Panc1 (cell line): ENCODE measurements around the gene FAN1. TPM values are rescaled to one million over a fixed set of nuclear protein-coding genes. Genes with fewer than 3 reads are reported as not detected.

ENCODE experiments used
- ATAC-seq: fragments of 200-7000 bp; cut with Tn5 transposase; 2 replicates; pipeline ENCODE4 v1.9.1; 2020; ENCODE audit warnings: mild to moderate bottlenecking, moderate library complexity
- BruUV-seq: library from RNA; stranded (reverse); fragments of 400-500 nt; replicated peaks from 2 replicates; lab custom pipeline; 2021; lab: Mats Ljungman, UMichigan
- CTCF ChIA-PET: fragments of 300-600 bp; sonication (Branson Sonifier 250); formaldehyde crosslinking; loops from one replicate; lab custom pipeline; 2022; ENCODE audit warnings: antibody characterized with exemption; lab: Charles Lee
- POLR2A ChIA-PET: fragments of 300-600 bp; sonication (Branson Sonifier 250); formaldehyde crosslinking; loops from one replicate; lab custom pipeline; 2022; ENCODE audit warnings: antibody characterized with exemption; lab: Charles Lee
- DNase-seq: peaks from one replicate; pipeline ENCODE4 v3.0.0-alpha.2; 2010; ENCODE audit warnings: low read depth, low spot score
- H3K27ac ChIP-seq: 2 replicates; pipeline ENCODE4 v1.5.1; 2011; ENCODE audit warnings: mild to moderate bottlenecking, low read length, inconsistent platforms
- H3K27me3 ChIP-seq: fragments of 200-500 bp; sonication (Bioruptor generic); 2 replicates; pipeline ENCODE4 v1.6.0; 2014; ENCODE audit warnings: low read length, inconsistent platforms; ENCODE audit not compliant: control insufficient read depth, insufficient read depth
- H3K36me3 ChIP-seq: fragments of 200-500 bp; sonication (Bioruptor generic); 2 replicates; pipeline ENCODE4 v1.5.1; 2014; ENCODE audit warnings: inconsistent platforms, mild to moderate bottlenecking, low read length, moderate library complexity; ENCODE audit not compliant: control insufficient read depth, insufficient read depth
- H3K4me1 ChIP-seq: 2 replicates; pipeline ENCODE4 v1.5.1; 2011; ENCODE audit warnings: inconsistent platforms, mild to moderate bottlenecking, low read length, moderate library complexity; ENCODE audit not compliant: control insufficient read depth, insufficient read depth
- H3K4me3 ChIP-seq, 2 experiments: 2 replicates each; pipeline ENCODE4 v1.5.1; 2011 to 2012; ENCODE audit warnings: low read depth in 2 of 2, low read length in 2 of 2, mild to moderate bottlenecking in 2 of 2, inconsistent platforms in 1 of 2, moderate library complexity in 1 of 2
- H3K9me3 ChIP-seq: fragments of 200-500 bp; sonication (Bioruptor generic); 2 replicates; pipeline ENCODE4 v1.5.1; 2014; ENCODE audit warnings: low read depth, mild to moderate bottlenecking, inconsistent platforms, low read length, moderate library complexity; ENCODE audit not compliant: control insufficient read depth, insufficient read depth
- POLR2AphosphoS5 ChIP-seq: IDR thresholded peaks from 2 replicates; pipeline ENCODE4 v1.6.1; 2012; ENCODE audit warnings: mild to moderate bottlenecking, low read depth, low read length, moderate library complexity
- SIN3A ChIP-seq: IDR thresholded peaks from 2 replicates; pipeline ENCODE4 v1.6.1; 2012; ENCODE audit warnings: low read depth, mild to moderate bottlenecking, low read length, moderate library complexity, borderline replicate concordance; ENCODE audit not compliant: insufficient read depth
- TCF7L2 ChIP-seq: IDR thresholded peaks from 2 replicates; pipeline ENCODE4 v1.6.1; 2011; ENCODE audit warnings: mild to moderate bottlenecking, low read depth, low read length, inconsistent platforms
- in situ Hi-C: cut with HindIII; loops from 2 replicates; pipeline ENCODE4 v1.10.0; 2016; ENCODE audit warnings: low sequenced_read_pairs, low pct_unique_long_range_greater_than_20kb
- intact Hi-C: fragments of 100-400 bp; cut with micrococcal nuclease; formaldehyde crosslinking; loops from one replicate; pipeline ENCODE4 v1.10.0; 2022; ENCODE audit not compliant: unreplicated experiment
- total RNA-seq: library from RNA; stranded (reverse); gene quantifications from one replicate; pipeline ENCODE4 v1.2.1, GENCODE V29; 2021; ENCODE audit not compliant: unreplicated experiment
- TF ChIP-seq, protein P1 (sequence below): fragments of 450-650 bp; IDR thresholded peaks from 2 replicates; pipeline ENCODE4 v1.5.1; 2017; ENCODE audit warnings: mild to moderate bottlenecking
- TF ChIP-seq, protein P2 (sequence below), 2 experiments: IDR thresholded peaks; 2 replicates each; pipeline ENCODE4 v1.6.1; 2011 to 2012; ENCODE audit warnings: low read depth in 2 of 2, control low read depth in 1 of 2, low read length in 1 of 2, mild to moderate bottlenecking in 1 of 2, moderate library complexity in 1 of 2; ENCODE audit not compliant: insufficient read depth in 1 of 2

FAN1 gene
- total RNA-seq, 1 experiment from 2014 or later: 16.4 TPM

DNA sequence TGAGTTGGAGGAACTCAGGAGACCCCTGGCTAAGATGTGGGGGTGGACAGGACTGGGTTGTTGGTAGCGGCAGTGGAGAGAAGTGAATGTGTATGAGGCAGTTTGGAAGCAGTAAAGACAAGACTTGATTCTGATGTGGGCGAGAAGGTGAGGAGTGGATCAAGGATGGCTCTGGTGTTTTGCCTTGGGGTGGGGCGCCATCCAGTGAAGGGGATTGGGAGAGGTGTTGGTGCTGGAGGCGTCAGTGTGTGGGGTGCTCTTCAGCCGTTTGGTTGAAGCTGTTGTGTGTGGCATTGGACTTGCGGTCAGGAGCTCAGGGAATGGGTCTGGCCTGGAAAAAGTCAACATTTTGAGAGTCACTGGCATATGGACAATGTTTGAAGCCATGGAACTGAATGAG lies 13.3 kb downstream of the FAN1 start:
- ChIA-PET CTCF (no interaction called here), POLR2A (no interaction called here)
- Histone ChIP-seq H3K27ac (no peak overlapping the region), H3K4me3 (no peak overlapping the region), H3K36me3 (peaks cover 3% of the 10 kb centered on the region; the same call in 1 of the 2 replicates), H3K27me3 (no peaks in the 10 kb centered on the region), H3K9me3 (no peaks in the 10 kb centered on the region), H3K4me1 (no peaks in the 10 kb centered on the region)
- intact Hi-C loops: no loop called here
- no TSS peak for BruUV-seq
- no peak for ATAC-seq
- DNase-seq: no peak
- in situ Hi-C loops: no loop called here
- TF ChIP-seq, protein P1, sequence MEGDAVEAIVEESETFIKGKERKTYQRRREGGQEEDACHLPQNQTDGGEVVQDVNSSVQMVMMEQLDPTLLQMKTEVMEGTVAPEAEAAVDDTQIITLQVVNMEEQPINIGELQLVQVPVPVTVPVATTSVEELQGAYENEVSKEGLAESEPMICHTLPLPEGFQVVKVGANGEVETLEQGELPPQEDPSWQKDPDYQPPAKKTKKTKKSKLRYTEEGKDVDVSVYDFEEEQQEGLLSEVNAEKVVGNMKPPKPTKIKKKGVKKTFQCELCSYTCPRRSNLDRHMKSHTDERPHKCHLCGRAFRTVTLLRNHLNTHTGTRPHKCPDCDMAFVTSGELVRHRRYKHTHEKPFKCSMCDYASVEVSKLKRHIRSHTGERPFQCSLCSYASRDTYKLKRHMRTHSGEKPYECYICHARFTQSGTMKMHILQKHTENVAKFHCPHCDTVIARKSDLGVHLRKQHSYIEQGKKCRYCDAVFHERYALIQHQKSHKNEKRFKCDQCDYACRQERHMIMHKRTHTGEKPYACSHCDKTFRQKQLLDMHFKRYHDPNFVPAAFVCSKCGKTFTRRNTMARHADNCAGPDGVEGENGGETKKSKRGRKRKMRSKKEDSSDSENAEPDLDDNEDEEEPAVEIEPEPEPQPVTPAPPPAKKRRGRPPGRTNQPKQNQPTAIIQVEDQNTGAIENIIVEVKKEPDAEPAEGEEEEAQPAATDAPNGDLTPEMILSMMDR: no peak
- TF ChIP-seq TCF7L2: no peak
- TF ChIP-seq, protein P2, sequence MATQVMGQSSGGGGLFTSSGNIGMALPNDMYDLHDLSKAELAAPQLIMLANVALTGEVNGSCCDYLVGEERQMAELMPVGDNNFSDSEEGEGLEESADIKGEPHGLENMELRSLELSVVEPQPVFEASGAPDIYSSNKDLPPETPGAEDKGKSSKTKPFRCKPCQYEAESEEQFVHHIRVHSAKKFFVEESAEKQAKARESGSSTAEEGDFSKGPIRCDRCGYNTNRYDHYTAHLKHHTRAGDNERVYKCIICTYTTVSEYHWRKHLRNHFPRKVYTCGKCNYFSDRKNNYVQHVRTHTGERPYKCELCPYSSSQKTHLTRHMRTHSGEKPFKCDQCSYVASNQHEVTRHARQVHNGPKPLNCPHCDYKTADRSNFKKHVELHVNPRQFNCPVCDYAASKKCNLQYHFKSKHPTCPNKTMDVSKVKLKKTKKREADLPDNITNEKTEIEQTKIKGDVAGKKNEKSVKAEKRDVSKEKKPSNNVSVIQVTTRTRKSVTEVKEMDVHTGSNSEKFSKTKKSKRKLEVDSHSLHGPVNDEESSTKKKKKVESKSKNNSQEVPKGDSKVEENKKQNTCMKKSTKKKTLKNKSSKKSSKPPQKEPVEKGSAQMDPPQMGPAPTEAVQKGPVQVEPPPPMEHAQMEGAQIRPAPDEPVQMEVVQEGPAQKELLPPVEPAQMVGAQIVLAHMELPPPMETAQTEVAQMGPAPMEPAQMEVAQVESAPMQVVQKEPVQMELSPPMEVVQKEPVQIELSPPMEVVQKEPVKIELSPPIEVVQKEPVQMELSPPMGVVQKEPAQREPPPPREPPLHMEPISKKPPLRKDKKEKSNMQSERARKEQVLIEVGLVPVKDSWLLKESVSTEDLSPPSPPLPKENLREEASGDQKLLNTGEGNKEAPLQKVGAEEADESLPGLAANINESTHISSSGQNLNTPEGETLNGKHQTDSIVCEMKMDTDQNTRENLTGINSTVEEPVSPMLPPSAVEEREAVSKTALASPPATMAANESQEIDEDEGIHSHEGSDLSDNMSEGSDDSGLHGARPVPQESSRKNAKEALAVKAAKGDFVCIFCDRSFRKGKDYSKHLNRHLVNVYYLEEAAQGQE (IDR thresholded peaks at IDR 0.05; ENCODE audit: insufficient read depth in 1 of 2, low read depth in 2 of 2, low read length in 1 of 2): no peak
- no peak for TF ChIP-seq POLR2AphosphoS5
- TF ChIP-seq SIN3A: no peak

DNA sequence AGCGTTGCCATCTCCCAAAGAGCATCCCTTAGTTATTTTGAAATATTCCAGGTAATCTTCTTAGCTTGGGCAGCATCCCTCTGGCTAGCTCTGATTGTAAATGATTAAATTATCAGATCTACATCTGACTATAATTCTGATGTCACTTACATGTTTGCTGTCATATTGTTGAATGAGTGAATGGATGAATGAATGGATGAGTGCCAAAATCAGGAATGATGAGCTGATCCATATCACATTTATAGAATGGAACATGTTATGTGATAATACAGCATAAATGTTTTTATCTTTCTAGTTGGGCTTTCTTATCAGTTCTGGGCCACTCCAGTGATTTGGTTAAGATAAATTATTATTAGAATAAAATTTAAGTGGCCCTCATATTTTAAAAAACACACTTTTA lies 14.0 kb downstream of the FAN1 start:
- DNase-seq (no peak), ATAC-seq (no peak)
- Histone ChIP-seq H3K4me1 (no peaks in the 10 kb centered on the region), H3K9me3 (no peaks in the 10 kb centered on the region), H3K27ac (no peak overlapping the region), H3K4me3 (no peak overlapping the region), H3K36me3 (peaks cover 3% of the 10 kb centered on the region; the same call in 1 of the 2 replicates), H3K27me3 (no peaks in the 10 kb centered on the region)
- ChIA-PET POLR2A (no interaction called here), CTCF (no interaction called here)
- no TSS peak for BruUV-seq
- intact Hi-C loops (no loop called here), in situ Hi-C loops (no loop called here)
- TF ChIP-seq, protein P2 (IDR thresholded peaks at IDR 0.05; ENCODE audit: insufficient read depth in 1 of 2, low read depth in 2 of 2, low read length in 1 of 2): no peak
- TF ChIP-seq, protein P1: no peak
- no peak for TF ChIP-seq POLR2AphosphoS5
- TF ChIP-seq TCF7L2: no peak
- no peak for TF ChIP-seq SIN3A
